Motor neuron (in vitro differentiated cells): ENCODE results near the gene CD9. TPM values are rescaled to one million over a fixed set of nuclear protein-coding genes. Genes with fewer than 3 reads are reported as not detected.
A peak's percentile ranks its signal among the peaks of the same experiment; 100 is the strongest.

Experiments used
- ATAC-seq, 8 experiments: fragments of 200-7000 bp; cut with Tn5 transposase; replicated peaks in 6 of 8; 2 replicates each; pipeline ENCODE4 v1.8.0; 2021; ENCODE audit warnings: mild to moderate bottlenecking in 8 of 8, moderate library complexity in 8 of 8
- H3K27ac ChIP-seq, 2 donors: fragments of 250-450 bp; sonication (Bioruptor Pico); 2 replicates each; pipeline ENCODE4 v1.9.0; 2021; ENCODE audit warnings: antibody characterized with exemption in 2 of 2, mild to moderate bottlenecking in 2 of 2, moderate library complexity in 1 of 2
- H3K4me1 ChIP-seq, 2 donors: fragments of 250-450 bp; sonication (Bioruptor Pico); replicated peaks in 1 of 2; 2 replicates each; pipeline ENCODE4 v1.6.1; 2021; ENCODE audit warnings: antibody characterized with exemption in 2 of 2, mild to moderate bottlenecking in 2 of 2, moderate library complexity in 1 of 2
- H3K4me3 ChIP-seq, 5 donors: fragments of 250-450 bp; sonication (Bioruptor Pico); 2 replicates each; pipeline ENCODE4 v1.9.0; 2021; ENCODE audit warnings: antibody characterized with exemption in 5 of 5, mild to moderate bottlenecking in 5 of 5, moderate library complexity in 4 of 5
- WGBS, 10 experiments: fragments of 450-650 bp; shearing (Covaris generic); methylation state at CpG; one replicate each; pipeline ENCODE4 v1.0.0; 2022; 5-methylcytosine and 5-hydroxymethylcytosine counted together
- in situ Hi-C, 9 experiments: fragments of 400-800 bp; cut with MboI; loops; one replicate each; pipeline ENCODE4 v1.15.0; 2021; ENCODE audit warnings: low sequenced_read_pairs in 9 of 9, low pct_unique_long_range_greater_than_20kb in 2 of 9; ENCODE audit not compliant: unreplicated experiment in 9 of 9
- total RNA-seq, 8 experiments: library from RNA; unstranded; fragments of 300-600 nt; gene quantifications; 2 replicates each; pipeline versions ENCODE4 v1.2.3 to v1.2.4, GENCODE V29; 2022

Gene CD9
- total RNA-seq, 8 experiments from 2014 or later: 0.73 to 104 (median 2.5) TPM

DNA sequence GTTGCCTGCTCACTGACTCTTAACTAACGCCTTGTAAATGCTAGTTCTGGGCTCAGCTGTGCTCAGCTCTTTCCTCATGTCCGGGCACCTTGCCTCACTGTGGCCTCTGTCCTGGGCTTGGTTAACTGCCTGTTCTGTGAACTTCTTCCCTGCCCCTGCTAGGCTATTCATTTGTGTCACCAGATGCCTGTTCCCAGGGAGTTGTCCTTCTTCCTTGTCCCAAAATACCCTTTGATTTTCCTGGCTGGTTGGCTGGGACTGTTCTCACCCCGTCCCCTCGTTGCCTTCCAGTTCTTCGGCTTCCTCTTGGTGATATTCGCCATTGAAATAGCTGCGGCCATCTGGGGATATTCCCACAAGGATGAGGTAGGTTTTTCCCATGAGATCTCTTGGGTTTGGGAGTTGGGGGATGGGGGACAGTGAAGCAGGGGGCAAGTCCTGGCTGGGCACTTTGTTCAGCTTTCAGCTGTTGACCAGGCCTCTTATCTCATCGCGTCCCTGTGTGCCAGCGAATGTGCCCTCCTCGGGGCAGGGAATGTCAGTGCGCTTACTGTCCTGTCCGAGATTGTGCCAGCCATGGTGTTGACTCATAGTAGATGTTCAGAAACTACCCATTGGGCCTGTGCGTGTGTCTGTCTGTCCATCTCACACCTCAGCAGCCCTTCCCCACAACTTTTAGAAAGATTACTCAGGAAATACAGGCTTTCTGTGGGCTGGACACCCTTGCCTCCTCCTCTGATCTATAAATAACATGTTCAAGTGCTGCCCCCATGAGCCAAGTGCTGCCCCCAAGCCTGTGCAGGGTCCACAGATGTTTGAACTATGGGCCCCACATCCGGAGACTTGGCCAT is 33.1 kb downstream of the CD9 start:
- Histone ChIP-seq H3K4me3 (no peak overlapping the region), H3K4me1 (peaks cover 21 to 24% of the 10 kb centered on the region in 2 donors), H3K27ac (no peak overlapping the region)
- no peak for ATAC-seq
- 42 to 100% (median 61%) methylated on average over 3 to 9 of the region's 15 CpGs; no CpG with 5 or more reads in 4 of the 10 experiments for WGBS, 10 experiments
- in situ Hi-C loops: no loop called here

DNA sequence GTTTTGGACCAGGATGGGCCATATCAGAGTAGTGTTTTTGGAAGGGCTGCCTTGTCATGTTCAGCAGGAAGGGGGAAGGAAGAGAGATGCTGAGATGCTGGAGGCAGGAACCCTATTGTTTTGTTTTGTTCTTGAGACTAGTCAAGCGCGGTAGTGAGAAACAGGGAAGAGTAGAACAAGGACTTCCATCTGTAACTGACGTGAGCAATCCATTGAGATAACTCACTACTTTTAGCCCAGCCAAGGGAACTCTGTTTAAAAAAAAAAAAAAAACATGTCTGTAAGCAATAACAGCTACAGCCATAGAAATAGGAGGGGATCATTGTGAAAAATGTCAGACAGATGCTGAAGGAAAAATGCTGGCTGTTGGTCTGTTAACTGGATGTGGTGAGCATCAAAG is 34.0 kb downstream of the CD9 start:
- Histone ChIP-seq H3K27ac (no peak overlapping the region), H3K4me3 (no peak overlapping the region), H3K4me1 (peaks cover 16 to 18% of the 10 kb centered on the region in 2 donors)
- 26 to 100% (median 80%) methylated on average over 1 to 3 of the region's 3 CpGs; no CpG with 5 or more reads in 3 of the 10 experiments for WGBS, 10 experiments
- in situ Hi-C loops: no loop called here
- ATAC-seq: no peak

DNA sequence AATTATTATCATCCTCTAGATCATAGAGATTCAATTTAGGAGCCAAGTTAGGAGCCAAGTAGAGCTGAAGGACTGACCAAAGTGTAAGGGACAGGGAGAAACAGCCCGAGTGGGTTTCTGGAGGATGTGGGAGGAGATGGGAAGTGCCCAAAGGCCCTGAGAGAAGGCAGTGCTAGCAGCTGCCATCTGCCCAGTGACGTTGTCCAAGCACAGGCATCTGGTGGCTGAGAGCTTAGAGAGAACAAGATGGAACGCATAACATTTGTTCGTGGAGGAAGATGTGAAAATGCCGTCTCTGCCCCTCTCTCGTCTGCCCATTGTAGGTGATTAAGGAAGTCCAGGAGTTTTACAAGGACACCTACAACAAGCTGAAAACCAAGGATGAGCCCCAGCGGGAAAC is 34.7 kb downstream of the CD9 start:
- in situ Hi-C loops: no loop called here
- WGBS, 10 experiments: 55 to 100% (median 87%) methylated on average over 1 to 6 of the region's 7 CpGs; no CpG with 5 or more reads in 3 of the 10 experiments
- Histone ChIP-seq H3K27ac (no peak overlapping the region), H3K4me1 (peaks cover 11 to 12% of the 10 kb centered on the region in 2 donors), H3K4me3 (no peak overlapping the region)
- ATAC-seq: no peak

DNA sequence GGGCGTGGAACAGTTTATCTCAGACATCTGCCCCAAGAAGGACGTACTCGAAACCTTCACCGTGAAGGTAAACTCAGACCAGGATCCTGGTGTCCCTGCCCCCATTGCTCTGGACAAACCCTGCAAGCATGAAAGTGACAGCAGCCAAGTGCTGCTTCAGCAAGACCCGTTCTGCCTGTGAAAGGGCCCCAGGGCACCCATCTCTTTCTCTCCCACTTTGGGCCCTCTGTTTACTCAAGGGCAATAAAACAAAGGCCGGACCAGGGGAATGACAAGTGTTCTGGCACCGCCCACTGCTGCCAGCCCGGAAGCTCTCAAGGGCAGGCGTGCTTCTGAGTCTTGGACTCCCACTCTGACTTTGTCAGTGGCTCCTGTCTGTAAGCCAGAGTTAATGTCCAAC is 35.3 kb downstream of the CD9 start:
- H3K4me1 ChIP-seq: peaks cover 5 to 7% of the 10 kb centered on the region in 2 donors
- peak in 6 of 8 experiments; percentile 27 to 85 (median 50) for ATAC-seq
- in situ Hi-C loops: no loop called here
- WGBS, 10 experiments: 50 to 100% (median 82%) methylated on average over 1 to 8 of the region's 9 CpGs; no CpG with 5 or more reads in 3 of the 10 experiments
- no peak overlapping the region for H3K27ac ChIP-seq
- no peak overlapping the region for H3K4me3 ChIP-seq

DNA sequence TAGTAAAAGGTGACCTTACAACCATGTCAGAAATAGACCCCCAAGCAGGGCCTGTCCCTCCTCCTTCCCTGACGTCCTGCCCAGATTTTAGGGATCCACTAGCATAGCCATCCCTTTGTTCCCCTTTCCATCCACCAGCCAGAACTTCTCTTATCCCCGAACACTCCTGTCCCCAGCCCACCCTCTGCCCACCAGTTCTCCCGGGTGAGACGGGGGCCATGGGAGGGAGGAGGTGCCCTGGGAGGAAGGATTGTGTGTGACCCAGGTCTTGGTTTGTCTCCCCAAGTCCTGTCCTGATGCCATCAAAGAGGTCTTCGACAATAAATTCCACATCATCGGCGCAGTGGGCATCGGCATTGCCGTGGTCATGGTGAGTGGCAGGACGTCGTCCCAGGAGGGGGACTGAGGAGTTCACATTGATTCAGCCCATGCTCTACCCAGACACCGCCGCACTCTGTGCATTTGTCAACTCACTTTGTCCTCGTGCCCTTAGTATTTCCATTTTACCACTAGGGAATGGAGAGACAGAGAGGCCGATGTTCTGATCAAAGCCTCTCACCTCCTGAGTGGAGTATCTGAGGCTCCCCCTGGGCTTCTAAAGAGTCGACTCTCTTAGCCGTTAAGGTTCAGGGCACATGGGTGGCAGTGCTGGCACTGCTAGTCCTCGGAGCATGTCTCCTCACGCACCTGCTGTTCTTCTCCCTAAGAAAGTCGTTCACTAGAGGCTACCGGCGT is 35.9 kb downstream of the CD9 start:
- 80 to 97% (median 89%) methylated on average over 1 to 16 of the region's 22 CpGs; no CpG with 5 or more reads in 4 of the 10 experiments for WGBS, 10 experiments
- H3K27ac ChIP-seq: no peak overlapping the region
- peaks cover 0 to under 1% of the 10 kb centered on the region in 2 donors for H3K4me1 ChIP-seq
- ATAC-seq: no peak
- in situ Hi-C loops: no loop called here
- H3K4me3 ChIP-seq: no peak overlapping the region

DNA sequence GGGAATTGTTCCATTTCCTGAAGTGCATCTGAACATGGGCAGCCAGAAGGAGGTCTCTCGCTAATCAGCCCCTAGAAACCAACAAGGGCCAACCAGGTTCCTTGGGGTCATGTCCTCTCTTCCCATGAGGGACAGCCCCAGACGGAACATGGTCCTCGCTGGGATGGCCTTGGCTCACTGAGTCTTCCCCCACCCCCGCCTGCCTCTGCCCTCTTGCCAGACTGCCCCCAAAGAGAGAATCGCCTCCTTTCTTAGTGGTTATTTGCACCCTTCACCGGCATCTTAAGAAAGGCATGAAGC is 36.4 kb downstream of the CD9 start:
- ATAC-seq: no peak
- in situ Hi-C loops: no loop called here
- H3K4me1 ChIP-seq: no peaks in the 10 kb centered on the region
- H3K4me3 ChIP-seq: no peak overlapping the region
- WGBS, 10 experiments: 100% methylated on average over 1 to 3 of the region's 6 CpGs; no CpG with 5 or more reads in 6 of the 10 experiments
- H3K27ac ChIP-seq: no peak overlapping the region

DNA sequence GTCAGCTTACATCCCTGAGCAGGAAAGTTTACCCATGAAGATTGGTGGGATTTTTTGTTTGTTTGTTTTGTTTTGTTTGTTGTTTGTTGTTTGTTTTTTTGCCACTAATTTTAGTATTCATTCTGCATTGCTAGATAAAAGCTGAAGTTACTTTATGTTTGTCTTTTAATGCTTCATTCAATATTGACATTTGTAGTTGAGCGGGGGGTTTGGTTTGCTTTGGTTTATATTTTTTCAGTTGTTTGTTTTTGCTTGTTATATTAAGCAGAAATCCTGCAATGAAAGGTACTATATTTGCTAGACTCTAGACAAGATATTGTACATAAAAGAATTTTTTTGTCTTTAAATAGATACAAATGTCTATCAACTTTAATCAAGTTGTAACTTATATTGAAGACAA is 37.6 kb downstream of the CD9 start:
- WGBS, 10 experiments: 85 to 100% (median 96%) methylated on average over 1 of the region's 1 CpG; no CpG with 5 or more reads in 2 of the 10 experiments
- no peak for ATAC-seq
- in situ Hi-C loops: no loop called here
- Histone ChIP-seq H3K27ac (no peak overlapping the region), H3K4me3 (no peak overlapping the region), H3K4me1 (no peaks in the 10 kb centered on the region)

DNA sequence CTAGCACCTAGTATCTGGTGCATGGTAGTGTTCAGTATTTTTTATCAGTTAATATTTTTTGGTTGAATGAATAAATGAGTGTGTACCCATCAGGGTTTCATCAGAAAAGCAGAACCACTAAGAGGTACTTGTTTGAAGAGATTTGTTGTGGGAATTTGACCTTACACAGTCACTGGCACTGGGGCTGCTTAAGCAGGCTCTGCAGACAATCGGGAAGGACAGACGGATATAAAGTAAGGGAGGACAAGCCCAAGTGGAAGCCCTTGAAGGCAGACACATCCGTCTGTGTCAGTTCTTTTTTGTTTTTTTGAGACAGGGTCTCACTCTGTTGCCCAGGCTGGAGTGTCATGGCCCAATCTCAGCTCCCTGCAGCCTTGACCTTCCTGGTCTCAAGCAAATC is 38.7 kb downstream of the CD9 start:
- ATAC-seq: no peak
- in situ Hi-C loops: no loop called here
- H3K4me3 ChIP-seq: no peak overlapping the region
- H3K27ac ChIP-seq: no peak overlapping the region
- 38 to 100% (median 100%) methylated on average over 1 to 3 of the region's 3 CpGs; no CpG with 5 or more reads in 2 of the 10 experiments for WGBS, 10 experiments
- H3K4me1 ChIP-seq: no peaks in the 10 kb centered on the region

DNA sequence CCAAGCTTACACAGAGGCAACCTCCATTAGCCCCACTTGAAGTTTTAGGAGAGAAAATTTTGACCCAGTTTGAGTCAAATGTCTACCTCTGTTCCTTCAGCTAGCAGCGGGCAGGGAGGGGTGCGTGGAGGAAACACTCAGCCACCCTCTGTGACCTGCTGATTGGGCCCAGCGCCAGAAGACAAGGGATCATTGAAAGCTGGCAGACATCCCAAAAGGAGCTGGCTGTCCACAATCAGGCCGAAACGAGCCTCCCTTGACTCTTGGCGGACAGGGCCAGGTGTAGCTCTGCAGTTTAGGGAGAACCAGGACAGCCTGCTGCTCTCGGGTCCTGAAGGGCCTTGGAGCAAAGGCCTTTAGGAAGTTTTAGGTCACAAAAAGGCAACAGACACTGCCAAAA is 41.3 kb downstream of the CD9 start:
- no peaks in the 10 kb centered on the region for H3K4me1 ChIP-seq
- WGBS, 10 experiments: 24 to 86% (median 79%) methylated on average over 1 to 5 of the region's 7 CpGs; no CpG with 5 or more reads in 6 of the 10 experiments
- no peak overlapping the region for H3K27ac ChIP-seq
- no peak overlapping the region for H3K4me3 ChIP-seq
- in situ Hi-C loops: no loop called here
- peak in 1 of 8 experiments; percentile 20 for ATAC-seq

DNA sequence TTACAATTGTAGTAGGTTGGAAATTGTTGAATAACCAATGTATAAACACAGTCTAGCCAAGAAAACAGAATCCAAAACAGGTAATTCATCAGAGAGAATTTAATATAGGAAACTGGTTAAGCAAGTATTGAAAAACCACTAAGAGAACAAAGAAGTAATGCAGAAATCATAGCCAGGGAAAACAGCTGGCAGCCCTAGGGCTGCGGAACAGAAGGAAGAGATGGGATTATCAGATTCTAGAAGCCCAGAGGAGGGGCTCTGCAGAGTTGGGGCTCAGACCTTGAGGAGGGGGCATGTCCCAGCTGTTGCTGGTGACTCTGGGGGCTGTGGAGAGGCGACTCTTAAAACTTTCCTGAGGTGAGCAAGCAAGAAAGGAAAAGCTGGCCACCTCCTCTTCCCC is 49.4 kb downstream of the CD9 start:
- no peak for ATAC-seq
- 60 to 100% (median 100%) methylated on average over 1 to 2 of the region's 2 CpGs; no CpG with 5 or more reads in 3 of the 10 experiments for WGBS, 10 experiments
- Histone ChIP-seq H3K4me1 (no peaks in the 10 kb centered on the region), H3K27ac (no peak overlapping the region), H3K4me3 (no peak overlapping the region)
- in situ Hi-C loops: no loop called here

DNA sequence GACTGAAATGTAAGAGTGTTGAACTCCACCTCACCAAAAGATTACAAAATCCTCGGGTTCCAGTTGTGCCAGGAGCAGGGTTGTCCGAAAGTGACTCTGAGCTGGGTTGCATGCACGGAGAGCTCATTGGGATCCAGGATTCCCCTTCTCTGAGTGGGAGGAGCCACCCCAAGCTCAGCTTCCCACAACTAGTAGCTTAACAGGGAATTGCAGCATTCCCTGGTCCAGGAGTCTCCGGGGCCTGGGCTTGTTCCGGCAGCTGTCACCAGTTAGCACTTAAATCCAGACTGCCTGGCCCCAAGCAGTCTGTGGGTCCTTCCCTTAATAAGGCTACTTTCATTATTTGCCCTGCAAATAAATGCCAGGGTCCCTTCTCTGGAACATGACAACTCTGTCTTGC is 50.1 kb downstream of the CD9 start:
- Histone ChIP-seq H3K4me1 (no peaks in the 10 kb centered on the region), H3K4me3 (no peak overlapping the region), H3K27ac (no peak overlapping the region)
- WGBS, 10 experiments: 0 to 100% (median 69%) methylated on average over 1 to 5 of the region's 5 CpGs; no CpG with 5 or more reads in 2 of the 10 experiments
- peak in 1 of 8 experiments; percentile 20 for ATAC-seq
- in situ Hi-C loops: no loop called here

DNA sequence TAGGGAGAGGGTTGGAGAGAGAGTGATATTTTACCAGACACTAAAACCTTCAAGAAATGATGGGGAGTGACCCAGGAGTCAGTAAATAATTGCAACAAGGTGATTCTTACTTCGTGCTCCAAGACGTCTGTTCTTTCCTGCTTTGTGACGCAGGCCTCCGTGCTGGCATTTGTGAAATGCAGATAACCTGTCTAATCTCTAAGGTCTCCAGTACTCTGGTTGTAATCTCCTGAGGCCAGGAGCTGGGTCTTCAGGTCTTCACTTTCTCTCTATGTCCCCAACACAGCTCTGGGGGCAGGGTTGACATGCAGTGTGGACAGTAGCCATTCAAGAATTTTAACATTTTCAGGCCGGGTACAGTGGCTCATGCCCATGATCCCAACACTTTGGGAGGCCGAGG is 53.1 kb downstream of the CD9 start:
- Histone ChIP-seq H3K4me3 (no peak overlapping the region), H3K27ac (no peak overlapping the region), H3K4me1 (no peaks in the 10 kb centered on the region)
- 71 to 96% (median 90%) methylated on average over 1 to 4 of the region's 6 CpGs; no CpG with 5 or more reads in 3 of the 10 experiments for WGBS, 10 experiments
- ATAC-seq: no peak
- in situ Hi-C loops: no loop called here

DNA sequence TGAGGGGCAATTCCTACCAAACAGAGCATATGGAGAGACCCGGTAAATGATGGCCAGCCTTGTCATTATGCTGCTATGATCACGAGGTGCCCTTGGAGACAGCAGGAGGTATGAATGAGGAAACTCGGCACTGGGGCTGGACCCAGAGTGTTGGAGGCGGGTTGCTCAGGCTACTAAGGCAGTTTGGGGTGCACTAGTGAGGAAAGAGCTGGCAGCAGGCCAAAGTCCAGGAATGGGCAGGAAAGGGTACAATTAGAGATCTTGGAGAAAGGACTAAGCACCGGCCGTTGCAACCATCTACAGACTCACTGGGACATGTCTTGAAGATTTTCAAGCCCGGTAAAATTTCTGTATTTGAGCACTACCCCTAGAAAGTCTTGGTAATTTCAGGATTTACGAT is 54.3 kb downstream of the CD9 start:
- in situ Hi-C loops: no loop called here
- H3K4me3 ChIP-seq: no peak overlapping the region
- WGBS, 10 experiments: 41 to 100% (median 80%) methylated on average over 1 to 7 of the region's 8 CpGs; no CpG with 5 or more reads in 1 of the 10 experiments
- H3K4me1 ChIP-seq: no peaks in the 10 kb centered on the region
- no peak overlapping the region for H3K27ac ChIP-seq
- ATAC-seq: no peak
